ENCODE results near the gene BRCC3.

GRCh38 chrX:155031657-155032056 lies 39.7 kb upstream of the BRCC3 start:
- no peak for TF ChIP-seq CTCF (IDR thresholded peaks at IDR 0.05; ENCODE audit: insufficient read depth, low read length)
- no peak for TF ChIP-seq POLR2AphosphoS5 (IDR thresholded peaks at IDR 0.05; ENCODE audit: low read depth)
- TF ChIP-seq, protein P1, sequence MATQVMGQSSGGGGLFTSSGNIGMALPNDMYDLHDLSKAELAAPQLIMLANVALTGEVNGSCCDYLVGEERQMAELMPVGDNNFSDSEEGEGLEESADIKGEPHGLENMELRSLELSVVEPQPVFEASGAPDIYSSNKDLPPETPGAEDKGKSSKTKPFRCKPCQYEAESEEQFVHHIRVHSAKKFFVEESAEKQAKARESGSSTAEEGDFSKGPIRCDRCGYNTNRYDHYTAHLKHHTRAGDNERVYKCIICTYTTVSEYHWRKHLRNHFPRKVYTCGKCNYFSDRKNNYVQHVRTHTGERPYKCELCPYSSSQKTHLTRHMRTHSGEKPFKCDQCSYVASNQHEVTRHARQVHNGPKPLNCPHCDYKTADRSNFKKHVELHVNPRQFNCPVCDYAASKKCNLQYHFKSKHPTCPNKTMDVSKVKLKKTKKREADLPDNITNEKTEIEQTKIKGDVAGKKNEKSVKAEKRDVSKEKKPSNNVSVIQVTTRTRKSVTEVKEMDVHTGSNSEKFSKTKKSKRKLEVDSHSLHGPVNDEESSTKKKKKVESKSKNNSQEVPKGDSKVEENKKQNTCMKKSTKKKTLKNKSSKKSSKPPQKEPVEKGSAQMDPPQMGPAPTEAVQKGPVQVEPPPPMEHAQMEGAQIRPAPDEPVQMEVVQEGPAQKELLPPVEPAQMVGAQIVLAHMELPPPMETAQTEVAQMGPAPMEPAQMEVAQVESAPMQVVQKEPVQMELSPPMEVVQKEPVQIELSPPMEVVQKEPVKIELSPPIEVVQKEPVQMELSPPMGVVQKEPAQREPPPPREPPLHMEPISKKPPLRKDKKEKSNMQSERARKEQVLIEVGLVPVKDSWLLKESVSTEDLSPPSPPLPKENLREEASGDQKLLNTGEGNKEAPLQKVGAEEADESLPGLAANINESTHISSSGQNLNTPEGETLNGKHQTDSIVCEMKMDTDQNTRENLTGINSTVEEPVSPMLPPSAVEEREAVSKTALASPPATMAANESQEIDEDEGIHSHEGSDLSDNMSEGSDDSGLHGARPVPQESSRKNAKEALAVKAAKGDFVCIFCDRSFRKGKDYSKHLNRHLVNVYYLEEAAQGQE (IDR thresholded peaks at IDR 0.05; ENCODE audit: insufficient replicate concordance, low read depth), result no peak
- TF ChIP-seq SPI1 (IDR thresholded peaks at IDR 0.05; ENCODE audit: borderline replicate concordance, low read depth), result no peak
- TF ChIP-seq GABPA (IDR thresholded peaks at IDR 0.05; ENCODE audit: low read depth), result no peak

All from HL-60 (cell line).